ENCODE data around the gene ADAM22.
A peak's percentile ranks its signal among the peaks of the same experiment; 100 is the strongest.
"Not testable (repeated sequence)": the region's sequence is repeated elsewhere in the genome, so short reads cannot be mapped to it uniquely, and the experiment has no call there.

The ADAM22 gene

GRCh38 chr7:88111140-88111743, 177.2 kb downstream of the ADAM22 start:
- peak; percentile 40 for DNase-seq

DNA sequence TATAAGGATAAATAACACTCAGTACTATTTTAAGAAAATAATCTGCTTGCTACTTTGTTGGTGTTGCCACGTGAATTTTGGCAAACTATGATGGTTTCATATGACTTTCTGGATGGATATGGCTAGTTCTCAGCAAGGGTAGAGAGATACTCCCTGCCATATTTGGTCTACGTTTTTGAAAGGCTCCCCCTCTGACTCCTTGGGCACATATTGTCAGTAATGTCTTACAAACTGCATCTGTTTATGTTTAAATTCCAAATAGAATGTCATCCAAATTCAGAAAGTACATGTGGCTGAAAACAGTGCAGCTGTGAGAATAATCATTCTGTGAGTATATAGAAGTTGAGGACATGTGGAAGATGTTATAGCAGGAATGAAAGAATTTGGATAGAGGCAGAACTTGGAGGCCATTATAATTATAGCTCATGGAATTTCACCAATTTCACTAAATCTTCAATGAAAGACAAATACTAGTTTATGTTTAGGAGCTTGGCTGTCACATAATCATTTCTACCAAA, 178.0 kb downstream of the ADAM22 start:
- no peak for DNase-seq

DNA sequence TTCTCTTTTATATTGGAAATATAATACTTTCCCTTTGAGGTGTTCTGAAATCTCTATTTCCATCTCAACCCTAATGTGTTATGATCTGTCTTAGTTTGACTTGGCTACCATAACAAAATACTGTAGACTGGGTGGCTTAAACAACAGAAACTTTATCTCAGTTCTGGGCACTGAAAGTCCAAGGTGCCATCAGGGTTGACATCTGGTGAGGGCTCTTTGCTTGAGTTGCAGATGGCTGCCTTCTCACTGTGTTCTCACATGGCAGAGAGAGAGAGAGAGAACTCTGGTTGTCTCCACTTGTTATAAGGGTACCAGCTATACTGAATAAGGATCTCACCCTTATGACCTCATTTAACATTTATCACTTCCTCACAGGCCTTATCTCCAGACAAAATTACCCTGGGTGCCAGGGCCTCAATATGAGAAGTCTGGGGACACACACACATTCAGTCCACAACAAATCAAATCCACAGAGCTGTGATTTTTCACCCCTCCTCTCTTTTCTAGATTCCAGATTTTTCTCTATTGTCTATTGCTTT, 181.3 kb downstream of the ADAM22 start:
- DNase-seq, result no peak

DNA sequence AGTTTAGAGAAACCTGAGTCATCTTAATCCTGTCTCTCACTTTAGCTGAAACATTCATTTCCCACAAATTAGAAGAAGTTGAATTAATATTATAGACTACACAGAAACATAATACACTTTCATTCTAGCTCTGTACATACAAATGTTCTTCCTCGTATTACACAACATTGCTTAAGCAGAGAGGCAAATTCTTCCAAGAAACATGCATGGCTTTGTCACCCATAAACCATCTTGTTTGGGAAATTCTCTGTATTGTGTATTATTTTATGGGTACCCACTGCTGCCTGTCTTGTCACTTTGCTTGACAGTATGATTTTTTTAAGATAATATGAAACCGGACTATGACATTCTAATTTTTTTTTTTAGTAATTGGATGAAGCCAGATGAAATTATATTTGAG, 181.8 kb downstream of the ADAM22 start:
- DNase-seq, result no peak

- no peak for DNase-seq
Observed at GRCh38 chr7:88116235-88116795, 182.3 kb downstream of the ADAM22 start.

GRCh38 chr7:88117325-88117724, 183.3 kb downstream of the ADAM22 start:
- DNase-seq, result no peak

DNA sequence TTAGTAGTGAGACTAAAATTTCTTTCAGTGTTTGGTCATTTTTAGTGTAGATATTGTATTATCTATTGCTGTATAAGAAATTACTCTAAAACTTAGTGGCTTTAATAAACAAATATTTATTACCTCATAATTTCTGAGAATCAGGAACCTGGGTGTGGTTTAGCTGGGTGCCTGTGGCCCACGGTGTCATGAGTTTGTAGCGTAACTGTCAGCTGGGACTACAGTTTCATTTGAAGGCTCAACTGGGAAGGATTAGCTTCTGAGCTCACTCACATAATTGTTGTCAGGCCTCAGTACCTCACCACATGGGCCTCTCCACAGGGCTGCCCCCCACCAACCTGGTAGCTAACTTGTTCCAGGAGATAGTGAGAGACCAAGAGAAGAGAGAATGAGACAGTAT, 187.3 kb downstream of the ADAM22 start:
- DNase-seq, result no peak

DNA sequence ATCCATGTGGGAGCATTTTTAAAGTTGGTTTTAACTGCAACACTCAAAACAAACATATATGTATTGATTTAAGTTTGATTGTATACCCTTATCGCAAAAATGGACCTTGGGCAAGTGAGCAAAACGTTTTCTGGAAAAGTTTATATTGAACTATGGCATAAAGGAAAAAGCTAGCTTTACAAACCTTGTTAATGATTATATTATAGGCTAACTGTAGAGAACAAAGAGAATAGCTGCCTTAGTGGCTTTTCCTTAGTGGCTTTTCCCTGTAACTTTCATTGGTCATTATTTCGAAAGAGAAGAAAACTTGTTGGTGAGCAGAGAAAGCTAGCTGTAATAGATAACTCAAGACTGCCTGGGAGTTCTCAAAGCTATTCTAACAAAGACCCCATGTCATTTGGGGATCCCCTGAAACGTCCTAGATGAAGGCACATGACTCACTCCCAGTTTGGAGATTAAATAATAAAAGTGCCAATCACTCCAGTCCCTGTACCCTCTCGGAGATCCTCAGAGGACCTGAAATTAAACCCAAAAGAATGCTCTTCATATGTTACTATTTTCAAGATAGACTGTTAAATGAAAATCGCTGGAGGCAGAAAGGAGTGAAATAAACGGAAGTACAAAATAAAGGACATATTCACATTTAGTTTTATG, 193.7 kb downstream of the ADAM22 start:
- no peak for DNase-seq

GRCh38 chr7:88132725-88133124, 198.7 kb downstream of the ADAM22 start:
- no peak for DNase-seq

DNA sequence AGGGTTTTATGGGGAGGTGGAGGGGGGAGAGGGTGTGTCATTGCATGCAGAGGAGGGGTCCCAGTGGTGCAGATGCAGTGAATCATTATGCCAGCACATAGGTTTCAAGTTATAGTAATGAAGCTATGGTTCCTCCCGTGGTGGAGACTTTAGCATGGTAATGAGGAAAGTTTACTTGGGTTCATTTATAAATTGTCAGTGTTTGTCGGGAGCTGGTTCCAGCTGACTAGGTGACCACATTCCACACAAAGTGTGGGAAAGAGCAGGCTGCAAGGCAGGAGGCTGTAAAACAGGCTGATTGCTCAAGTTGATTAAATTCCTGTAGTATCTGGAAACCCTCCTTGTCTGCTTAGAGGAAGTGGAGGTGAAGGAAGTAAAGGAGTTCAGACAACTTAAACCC, 206.9 kb downstream of the ADAM22 start:
- no peak for DNase-seq

DNA sequence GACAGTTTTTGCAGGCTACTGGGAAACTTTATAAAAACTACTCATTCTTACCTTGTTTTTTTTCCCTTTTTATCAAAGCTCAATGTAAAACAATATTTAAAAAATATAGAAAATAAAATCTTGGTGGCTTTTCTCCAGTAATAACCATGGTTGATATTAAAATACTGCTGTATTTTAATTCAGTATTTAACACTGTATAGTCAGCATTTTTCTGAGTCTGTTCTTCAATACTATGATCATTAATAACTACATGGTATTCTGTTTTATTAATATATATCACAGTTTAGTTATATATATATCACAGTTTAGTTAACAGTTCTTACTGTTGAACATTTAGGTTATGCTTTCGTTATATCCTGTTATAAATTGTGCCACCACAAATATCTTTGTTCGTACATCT, 207.4 kb downstream of the ADAM22 start:
- DNase-seq, result no peak

- no peak for DNase-seq
Observed at GRCh38 chr7:88141953-88142352, 207.9 kb downstream of the ADAM22 start.

DNA sequence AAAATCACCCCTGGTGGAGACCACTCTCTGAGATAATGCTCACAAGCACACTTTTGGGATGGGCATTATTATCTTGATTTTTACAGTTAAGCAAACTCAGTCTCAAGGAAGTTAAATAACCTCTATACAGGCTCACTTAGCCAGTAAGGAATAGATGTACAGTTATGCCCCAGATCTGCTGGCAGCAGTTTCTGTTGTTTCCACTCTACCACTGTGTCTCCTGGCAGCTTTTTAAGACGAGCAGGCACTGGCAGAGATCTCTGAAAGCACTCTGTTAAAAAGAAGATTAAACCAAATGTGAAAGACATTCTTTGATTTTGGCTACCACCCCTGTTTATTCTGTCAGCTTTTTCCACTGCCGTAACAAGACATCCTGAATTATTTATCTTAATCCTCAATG, 212.6 kb downstream of the ADAM22 start:
- DNase-seq, result no peak

GRCh38 chr7:88147341-88147740, 213.3 kb downstream of the ADAM22 start:
- no peak for DNase-seq

GRCh38 chr7:88147949-88148348, 213.9 kb downstream of the ADAM22 start:
- DNase-seq, result no peak

DNA sequence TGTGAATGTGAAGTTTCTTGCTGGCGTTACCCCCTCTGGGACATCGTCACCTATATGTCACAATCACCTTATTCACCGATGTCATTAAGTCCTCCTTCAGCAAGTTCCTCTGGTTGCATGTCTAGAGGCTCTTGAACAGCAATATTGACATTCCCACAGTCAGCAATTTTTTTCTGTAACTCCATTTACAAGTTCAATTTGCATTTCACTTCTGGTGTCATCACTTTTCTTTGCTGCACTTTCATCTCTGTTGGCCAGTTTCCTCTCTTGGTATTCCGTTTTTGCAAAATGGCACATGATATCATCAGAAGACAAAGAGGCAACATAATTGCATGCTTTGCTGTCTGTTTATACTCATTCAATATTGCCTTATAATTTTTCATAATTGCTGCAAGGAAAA, 216.0 kb downstream of the ADAM22 start:
- no peak for DNase-seq

GRCh38 chr7:88151119-88151790, 217.2 kb downstream of the ADAM22 start:
- DNase-seq, result peak; percentile 89

DNA sequence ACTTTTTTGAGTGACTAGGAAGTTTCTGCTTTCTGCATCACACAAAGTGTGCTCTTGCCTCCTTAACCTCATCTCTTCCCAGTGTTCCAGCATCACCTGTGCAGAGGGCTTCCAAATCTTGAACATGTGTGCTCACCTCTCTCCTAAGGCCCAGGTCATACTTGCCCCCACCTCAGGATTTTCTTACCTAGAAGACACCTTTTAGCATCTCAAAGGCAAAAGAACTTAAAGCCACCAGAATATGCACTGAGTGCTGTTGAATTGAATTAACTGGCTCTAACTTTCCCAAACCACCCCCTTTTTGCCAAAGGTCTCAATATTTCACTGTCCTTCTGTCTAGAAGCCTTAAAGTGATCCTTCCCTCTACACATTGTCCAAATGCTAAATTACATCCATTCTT, 219.3 kb downstream of the ADAM22 start:
- no peak for DNase-seq

GRCh38 chr7:88155756-88156155, 221.7 kb downstream of the ADAM22 start:
- DNase-seq, result no peak

DNA sequence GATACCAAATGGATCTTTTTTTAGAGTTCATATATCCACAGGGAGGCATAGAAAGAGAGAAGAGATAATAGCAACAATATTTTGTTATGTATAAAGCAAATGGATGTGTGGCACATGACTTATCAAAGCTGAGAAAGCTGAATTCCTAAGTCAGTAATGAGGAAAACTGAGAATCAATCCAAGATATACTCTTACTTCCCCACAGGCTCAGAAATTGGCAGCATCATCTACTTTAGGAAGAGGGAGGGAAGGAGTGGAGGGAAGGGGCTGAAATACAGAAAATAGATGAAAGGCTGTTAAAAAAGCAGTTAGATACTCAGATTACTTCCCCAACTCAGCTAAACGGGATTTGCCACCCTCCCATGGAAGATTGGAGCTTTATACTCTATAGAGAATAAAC, 222.3 kb downstream of the ADAM22 start:
- DNase-seq, result no peak

GRCh38 chr7:88159741-88160140, 225.7 kb downstream of the ADAM22 start:
- DNase-seq, result not testable (repeated sequence)

- DNase-seq, result no peak
Observed at GRCh38 chr7:88165697-88166096, 231.6 kb downstream of the ADAM22 start.

DNA sequence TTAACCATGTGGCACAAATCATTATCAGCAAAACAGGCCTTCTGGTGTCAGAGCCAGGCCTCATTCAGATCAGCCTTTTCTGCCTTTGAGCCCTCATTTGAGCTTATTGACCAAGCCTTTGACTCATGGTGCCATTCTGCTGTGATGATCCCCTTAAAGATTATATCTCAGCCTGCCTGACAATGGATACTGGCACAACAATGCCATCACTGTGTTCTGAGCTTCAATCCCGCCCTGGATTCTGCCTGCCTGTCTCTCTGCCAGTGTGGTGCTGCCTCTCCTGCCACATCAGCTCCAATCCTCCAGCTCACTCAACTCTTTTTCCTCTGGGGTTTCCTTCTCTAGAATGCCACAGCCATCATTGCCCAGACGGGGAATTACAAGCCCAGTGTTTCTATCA, 233.2 kb downstream of the ADAM22 start:
- no peak for DNase-seq

GRCh38 chr7:88167721-88168120, 233.7 kb downstream of the ADAM22 start:
- DNase-seq, result no peak

All from NCI-H526 treated with DMSO at 0.1 percent for 48 hours (cell line).